CD4-positive, alpha-beta T cell treated with Interleukin-15 for 1 hour (primary cell): ENCODE measurements around the gene TMC1.
"Not testable (repeated sequence)": the region's sequence is repeated elsewhere in the genome, so short reads cannot be mapped to it uniquely, and the experiment has no call there.

Experiments
- DNase-seq: peaks from one replicate; pipeline ENCODE4 v3.0.0-alpha.2; 2020

TMC1 gene

DNA sequence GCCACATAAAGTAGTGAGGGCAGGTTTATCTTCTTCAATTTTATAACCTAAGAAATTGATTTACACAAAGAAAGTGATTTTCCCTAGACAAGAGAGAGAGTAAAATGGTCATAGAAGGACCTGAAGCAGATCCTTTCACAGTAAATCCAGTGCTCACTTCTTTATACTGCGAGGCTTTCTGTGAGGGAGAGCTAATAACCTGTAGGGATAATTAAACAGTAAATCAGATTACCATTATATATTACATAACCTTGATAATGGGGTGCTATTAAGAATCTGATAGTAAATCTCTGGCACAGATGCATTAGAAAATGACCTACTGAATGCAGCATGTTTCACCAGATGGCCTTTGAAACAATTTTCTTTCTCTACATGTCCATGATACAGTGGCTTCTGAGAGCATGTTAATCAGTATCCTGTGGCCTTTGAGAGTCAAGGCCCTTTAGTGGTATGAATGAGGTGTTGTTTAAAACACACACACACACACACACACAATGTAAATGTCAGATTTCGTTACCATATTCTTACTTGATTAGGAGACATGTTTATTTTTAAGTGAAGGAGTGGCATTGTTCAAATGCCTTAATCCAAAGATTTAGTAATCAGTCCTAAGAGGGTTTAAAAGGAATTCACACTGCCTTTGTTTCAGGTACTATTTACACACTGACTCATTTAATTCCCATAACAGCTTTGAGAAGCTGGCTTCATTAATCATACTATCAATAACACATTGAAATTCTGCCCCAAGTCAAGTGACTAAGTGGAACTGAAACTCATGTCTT is 306.7 kb downstream of the TMC1 start:
- DNase-seq: no peak

GRCh38 chr9:72834994-72835393 is 313.6 kb downstream of the TMC1 start:
- no peak for DNase-seq

- DNase-seq: no peak
Observed at GRCh38 chr9:72836790-72837189, 315.4 kb downstream of the TMC1 start.

DNA sequence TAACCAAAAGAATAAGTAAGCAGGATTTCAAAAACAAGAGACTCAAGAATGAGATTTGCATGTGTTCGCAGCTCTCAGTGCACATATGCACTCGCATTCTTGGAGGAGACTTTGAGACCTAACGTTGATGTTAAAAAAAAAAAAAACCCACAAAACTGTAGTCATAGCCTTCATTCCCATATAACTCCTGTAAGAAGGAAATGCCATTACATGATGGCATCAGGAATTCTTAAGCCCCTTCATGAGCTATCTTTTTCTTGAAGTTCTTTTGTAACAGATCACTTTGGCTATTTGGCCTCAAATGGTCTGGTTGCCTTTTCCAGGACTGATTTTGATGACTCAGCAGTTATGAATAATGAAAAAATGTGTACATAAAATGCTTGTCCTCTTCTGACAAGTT is 317.7 kb downstream of the TMC1 start:
- no peak for DNase-seq

- DNase-seq: no peak
Observed at GRCh38 chr9:72843520-72844439, 322.4 kb downstream of the TMC1 start.

GRCh38 chr9:72844440-72844768 is 323.0 kb downstream of the TMC1 start:
- DNase-seq: no peak

DNA sequence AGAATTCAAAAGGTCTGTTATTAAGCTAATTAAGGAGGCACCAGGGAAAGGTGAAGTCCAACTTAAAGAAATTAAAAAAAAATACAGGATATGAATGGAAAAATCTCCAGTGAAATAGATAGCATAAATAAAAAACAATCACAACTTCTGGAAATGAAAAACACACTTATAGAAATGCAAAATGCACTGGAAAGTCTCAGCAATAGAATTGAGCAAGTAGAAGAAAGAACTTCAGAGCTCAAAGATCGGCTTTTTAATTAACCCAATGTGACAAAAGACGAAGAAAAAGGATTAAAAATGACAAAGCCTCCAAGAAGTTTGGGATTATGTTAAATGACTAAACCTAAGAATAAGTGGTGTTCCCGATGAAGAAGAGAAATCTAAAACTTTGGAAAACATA is 323.6 kb downstream of the TMC1 start:
- not testable (repeated sequence) for DNase-seq

- not testable (repeated sequence) for DNase-seq
Observed at GRCh38 chr9:72850209-72850608, 328.8 kb downstream of the TMC1 start.

DNA sequence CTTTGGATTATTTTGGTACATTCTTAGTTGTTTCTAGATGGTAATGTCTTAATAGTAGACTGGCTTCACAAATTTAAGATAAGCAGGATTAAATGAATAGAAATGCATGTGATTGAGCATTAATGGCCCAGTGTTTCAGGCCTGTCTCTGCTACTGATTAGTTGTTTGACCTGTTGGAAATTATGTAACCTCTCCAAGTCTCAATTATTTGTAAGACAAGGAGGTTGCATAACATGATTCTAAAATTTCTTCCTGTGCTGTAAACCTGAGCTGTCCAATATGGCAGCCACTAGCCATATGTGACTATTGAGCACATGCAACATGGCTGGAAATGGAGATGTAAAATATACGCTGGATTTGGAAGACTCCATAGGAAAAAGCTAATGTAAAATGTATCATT is 333.9 kb downstream of the TMC1 start:
- DNase-seq: no peak

DNA sequence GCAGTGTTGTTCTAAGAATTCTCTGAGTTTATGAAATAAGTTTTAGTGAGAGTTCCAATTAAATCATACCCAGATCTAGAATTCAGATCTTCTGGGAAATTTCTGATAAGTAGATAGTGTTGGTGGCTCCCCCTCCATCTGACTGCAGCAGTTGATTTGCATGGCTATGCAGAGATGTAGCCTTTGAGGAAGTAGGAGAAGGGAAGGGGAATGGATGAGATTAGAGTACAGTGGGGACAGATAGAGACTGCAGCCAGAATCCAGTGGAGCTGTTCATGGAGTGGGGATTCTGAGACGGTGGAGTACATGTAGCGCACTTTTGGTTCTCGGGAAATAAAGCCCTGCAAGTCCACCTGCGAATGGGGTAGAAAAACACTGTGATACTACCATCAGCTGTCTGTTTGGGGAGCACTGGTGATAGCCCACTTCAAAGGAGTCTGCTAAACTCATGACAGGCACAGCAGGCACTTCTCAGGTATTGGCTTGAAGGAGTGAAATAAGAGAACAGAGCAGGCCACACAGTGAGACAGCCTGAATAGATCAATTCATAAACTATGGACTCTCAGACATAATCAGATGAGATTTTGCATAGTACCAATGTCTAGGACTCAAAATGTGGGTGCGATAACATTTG is 334.6 kb downstream of the TMC1 start:
- no peak for DNase-seq

DNA sequence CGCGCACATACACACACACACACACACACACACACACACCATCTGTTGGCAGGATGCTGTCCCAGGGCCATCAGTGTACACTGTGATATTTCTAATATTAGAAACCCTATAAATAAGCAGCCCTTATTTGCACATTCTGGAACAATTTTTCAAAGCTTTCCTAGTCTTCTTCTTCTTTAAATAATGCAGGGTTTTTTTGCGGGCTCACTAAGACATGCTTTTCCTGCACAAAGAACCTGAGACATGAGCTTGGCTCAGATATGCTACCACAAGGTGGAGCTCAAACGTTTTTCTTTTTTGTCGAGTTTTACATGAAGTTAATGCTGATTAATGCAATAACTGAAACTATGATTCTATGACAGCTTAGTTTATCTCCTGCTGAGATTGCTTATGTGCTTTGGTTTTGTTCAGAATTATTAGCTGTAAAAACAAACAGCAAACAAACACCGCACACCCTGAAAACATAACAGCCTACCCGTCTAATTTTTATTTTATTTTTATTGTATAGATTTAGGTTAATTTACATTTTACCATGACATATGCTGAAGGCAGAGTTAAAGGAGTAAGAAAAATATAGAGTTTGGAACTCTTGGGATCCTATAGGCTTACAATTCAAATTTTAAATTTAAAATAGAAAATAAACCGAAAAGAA is 335.7 kb downstream of the TMC1 start:
- DNase-seq: no peak

DNA sequence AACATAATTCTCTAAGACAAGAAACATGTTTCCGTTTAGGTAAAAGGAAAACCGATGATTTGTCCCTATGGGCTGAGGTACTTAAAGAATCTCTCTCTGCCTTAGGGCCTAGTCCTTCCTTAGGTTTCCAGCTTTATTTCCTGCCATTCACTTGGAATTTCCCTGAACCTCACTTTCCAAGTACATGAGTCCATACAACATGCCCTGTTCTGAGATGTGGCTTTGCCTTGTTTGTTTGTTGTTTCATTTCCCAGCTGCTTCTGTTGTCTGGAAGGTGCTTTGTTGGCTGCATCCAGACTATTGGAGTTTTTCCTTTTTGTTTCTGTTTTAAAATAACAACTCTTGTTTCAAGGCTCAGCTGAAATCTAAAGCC is 336.2 kb downstream of the TMC1 start:
- no peak for DNase-seq

DNA sequence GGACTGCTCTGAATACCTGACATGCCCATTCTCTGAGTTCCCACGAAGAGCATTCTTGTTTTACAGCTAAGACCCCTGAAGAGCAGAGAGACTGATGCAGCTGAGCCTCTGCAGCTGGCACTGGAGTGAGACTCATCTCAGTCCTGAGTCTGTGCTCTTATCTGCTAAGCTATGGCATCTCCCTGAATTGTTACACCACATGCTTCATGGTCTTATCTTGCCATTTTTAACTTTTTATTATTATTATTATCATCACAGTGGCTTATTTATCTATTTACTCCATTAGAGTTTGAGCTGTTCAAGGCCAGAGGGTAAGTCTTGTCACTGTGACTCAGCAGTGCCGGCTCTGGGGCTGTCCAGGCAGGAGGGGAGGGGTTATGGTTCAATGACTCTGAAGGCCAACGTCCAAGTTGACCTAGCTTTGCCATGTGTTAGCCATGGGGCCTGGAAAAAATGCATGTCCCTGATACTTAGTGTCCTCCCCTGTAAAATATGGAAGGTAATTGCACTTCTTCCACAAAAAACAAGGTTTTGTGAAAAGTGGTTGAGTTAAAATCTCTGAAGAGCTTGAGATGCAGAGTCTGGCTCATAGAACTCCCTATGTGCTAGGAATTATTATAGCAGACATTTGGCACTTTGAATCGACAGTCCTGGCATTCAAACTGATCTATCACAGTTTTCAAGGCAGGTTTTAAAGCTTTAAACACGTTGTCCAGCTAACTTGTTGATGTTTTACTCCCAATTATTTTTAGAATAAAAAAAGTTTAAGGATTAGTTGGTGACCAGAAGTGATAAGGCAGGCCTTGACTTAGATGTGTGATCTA is 336.9 kb downstream of the TMC1 start:
- DNase-seq: no peak

GRCh38 chr9:72862788-72863187 is 341.4 kb downstream of the TMC1 start:
- not testable (repeated sequence) for DNase-seq

DNA sequence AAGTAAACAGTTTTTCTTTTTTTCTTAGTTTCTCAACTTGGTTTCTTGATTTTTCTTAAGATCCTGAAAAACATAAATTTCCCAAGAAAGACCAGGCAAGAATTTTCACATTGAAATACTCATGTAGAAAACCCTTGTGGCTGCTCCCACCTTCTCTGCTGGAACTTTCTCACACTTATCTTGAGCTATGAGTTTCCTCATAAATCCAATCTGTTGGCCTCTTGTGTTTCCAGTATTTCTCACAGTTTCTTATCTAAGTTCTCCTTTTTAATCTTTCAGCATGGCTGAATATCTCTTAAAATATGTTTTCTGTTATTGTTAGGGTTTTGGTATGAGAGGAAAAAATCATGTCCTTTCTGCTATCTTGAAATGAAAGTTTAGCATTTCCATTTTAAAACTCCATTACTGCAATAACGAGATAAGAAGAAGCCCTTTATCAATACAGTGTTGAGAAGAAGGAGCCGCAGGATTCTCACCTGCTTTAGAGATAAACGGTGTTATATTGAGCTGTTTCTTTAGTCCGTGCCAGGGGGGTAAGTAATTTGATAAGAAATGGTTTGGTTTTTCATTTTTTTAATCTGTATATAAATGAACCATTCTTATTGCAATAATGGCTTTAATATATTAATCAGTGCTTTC is 342.2 kb downstream of the TMC1 start:
- DNase-seq: no peak

- no peak for DNase-seq
Observed at GRCh38 chr9:72864327-72864726, 342.9 kb downstream of the TMC1 start.

DNA sequence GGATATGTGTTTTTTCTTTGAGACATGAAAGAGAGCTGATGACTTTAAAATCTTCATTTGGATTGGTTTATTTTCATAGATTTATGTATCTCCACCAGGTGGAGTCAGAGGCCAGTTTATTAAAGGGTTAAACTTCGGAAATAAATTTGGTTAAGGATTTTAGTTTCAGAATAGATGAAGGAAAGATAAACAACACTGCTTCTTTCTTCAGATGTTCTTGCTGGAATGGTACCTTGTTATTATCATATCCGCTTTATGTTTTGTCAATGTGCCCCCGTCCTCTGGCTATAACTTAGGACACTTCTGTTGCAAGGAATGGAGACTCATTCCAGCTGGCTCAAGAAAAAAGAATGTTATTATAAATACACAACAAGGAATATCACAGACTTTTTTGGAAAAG is 350.3 kb downstream of the TMC1 start:
- DNase-seq: no peak

DNA sequence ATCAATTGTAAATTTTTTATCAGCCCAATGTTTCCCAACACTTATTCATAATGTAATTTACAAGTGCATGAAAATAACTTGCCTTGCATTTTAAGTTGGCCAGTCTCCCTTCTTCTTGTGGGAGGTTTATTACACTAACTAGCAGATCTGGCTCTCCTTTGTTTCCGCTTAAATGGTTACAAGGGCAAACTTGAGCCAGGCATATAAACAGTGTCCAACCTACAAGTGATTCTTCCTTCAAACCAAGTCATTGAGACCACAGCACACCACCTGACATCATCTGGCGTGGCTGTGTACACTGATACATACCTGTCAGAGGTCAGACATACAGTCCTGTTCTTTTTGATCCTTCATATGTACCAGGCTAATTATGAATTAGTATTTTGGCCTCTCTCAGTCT is 351.3 kb downstream of the TMC1 start:
- no peak for DNase-seq

- DNase-seq: no peak
Observed at GRCh38 chr9:72873456-72873855, 352.0 kb downstream of the TMC1 start.

- DNase-seq: no peak
Observed at GRCh38 chr9:72874344-72874743, 352.9 kb downstream of the TMC1 start.

DNA sequence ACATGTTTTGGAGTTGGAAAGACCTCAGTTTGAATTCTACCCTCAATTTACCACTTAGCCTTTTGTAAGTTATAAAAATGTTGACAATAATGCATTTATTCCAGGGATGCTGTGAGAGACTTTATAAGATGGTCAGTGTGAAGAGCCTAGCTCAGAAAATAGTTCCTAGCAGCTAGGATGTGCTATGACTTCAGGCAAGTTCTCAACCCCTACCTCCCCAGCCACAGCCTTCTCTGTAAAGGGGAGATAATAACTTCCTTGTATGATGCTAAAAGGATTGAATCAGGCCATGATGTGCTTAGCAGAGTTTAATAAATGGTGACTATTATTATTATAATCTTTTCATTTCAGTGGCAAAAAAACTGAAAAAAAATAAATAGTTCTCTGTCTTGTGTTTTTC is 353.8 kb downstream of the TMC1 start:
- DNase-seq: no peak

DNA sequence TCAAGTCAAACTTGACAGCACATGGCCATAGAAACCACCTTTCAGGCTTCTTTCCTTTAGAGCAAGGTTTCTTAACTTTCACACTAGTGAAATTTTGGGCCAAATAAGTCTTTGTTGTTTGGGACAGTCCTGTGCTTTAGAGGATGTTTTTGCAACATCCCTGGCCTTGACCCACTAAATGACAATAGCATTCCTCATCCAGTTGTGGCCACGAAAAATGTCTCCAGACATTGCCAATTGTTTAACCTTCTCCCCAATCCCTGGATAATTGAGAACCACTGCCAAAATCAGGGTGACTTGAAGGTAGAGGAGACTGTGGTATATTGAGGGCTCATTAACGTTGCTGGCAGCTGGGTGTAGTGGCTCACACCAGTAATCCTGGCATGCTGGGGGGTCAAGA is 359.4 kb downstream of the TMC1 start:
- DNase-seq: no peak
